GM19238 (cell line): ENCODE data around the gene RGMB.
"Not testable (repeated sequence)": the region's sequence is repeated elsewhere in the genome, so short reads cannot be mapped to it uniquely, and the experiment has no call there.

Experiments
- DNase-seq: peaks from one replicate; pipeline ENCODE4 v3.0.0; 2011; ENCODE audit warnings: low spot score; ENCODE audit not compliant: insufficient read length

The RGMB gene

GRCh38 chr5:98773464-98774191 is at the start of gene RGMB:
TSS of gene RGMB (plus strand) at chr5:98773663. CDS start at chr5:98774071, 408 bp downstream.
- DNase-seq, result peak; percentile 96

GRCh38 chr5:98726258-98726657 is 47.2 kb upstream of the RGMB start:
- DNase-seq, result no peak

- no peak for DNase-seq
These were observed 45.8 kb upstream of the RGMB start for GRCh38 chr5:98727686-98728085.

GRCh38 chr5:98734646-98735045 is 38.8 kb upstream of the RGMB start:
- DNase-seq, result no peak

GRCh38 chr5:98735806-98736507 is 37.5 kb upstream of the RGMB start:
- DNase-seq, result no peak

- DNase-seq, result no peak
These were observed 36.7 kb upstream of the RGMB start for GRCh38 chr5:98736753-98737152.

GRCh38 chr5:98737441-98737840 is 36.0 kb upstream of the RGMB start:
- not testable (repeated sequence) for DNase-seq

GRCh38 chr5:98738481-98739149 is 34.8 kb upstream of the RGMB start:
- DNase-seq, result not testable (repeated sequence)

- DNase-seq, result no peak
These were observed 31.5 kb upstream of the RGMB start for GRCh38 chr5:98741926-98742325.

GRCh38 chr5:98742396-98743073 is 30.9 kb upstream of the RGMB start:
- DNase-seq, result no peak

GRCh38 chr5:98748259-98748658 is 25.2 kb upstream of the RGMB start:
- not testable (repeated sequence) for DNase-seq

- no peak for DNase-seq
These were observed 24.4 kb upstream of the RGMB start for GRCh38 chr5:98749046-98749445.

GRCh38 chr5:98750693-98751092 is 22.8 kb upstream of the RGMB start:
- DNase-seq, result no peak

- DNase-seq, result not testable (repeated sequence)
These were observed 21.1 kb upstream of the RGMB start for GRCh38 chr5:98752331-98752730.

- not testable (repeated sequence) for DNase-seq
These were observed 20.7 kb upstream of the RGMB start for GRCh38 chr5:98752801-98753200.

- no peak for DNase-seq
These were observed 20.0 kb upstream of the RGMB start for GRCh38 chr5:98753507-98753906.

- no peak for DNase-seq
These were observed 18.1 kb upstream of the RGMB start for GRCh38 chr5:98755406-98755805.

- no peak for DNase-seq
These were observed 15.5 kb upstream of the RGMB start for GRCh38 chr5:98757978-98758377.

GRCh38 chr5:98763001-98763630 is 10.3 kb upstream of the RGMB start:
- no peak for DNase-seq

- DNase-seq, result no peak
These were observed 7.6 kb upstream of the RGMB start for GRCh38 chr5:98765815-98766214.

- DNase-seq, result no peak
These were observed 5.9 kb upstream of the RGMB start for GRCh38 chr5:98767581-98767980.
